ENCODE data around the gene JARID2.
A peak's percentile ranks its signal among the peaks of the same experiment; 100 is the strongest.

The JARID2 gene

GRCh38 chr6:15361197-15361596 is 115.3 kb downstream of the JARID2 start:
- no peak for DNase-seq

- no peak for DNase-seq
Measured at GRCh38 chr6:15362274-15363160, 116.6 kb downstream of the JARID2 start.

- no peak for DNase-seq
Measured at GRCh38 chr6:15363164-15363522, 117.3 kb downstream of the JARID2 start.

GRCh38 chr6:15363523-15364400 is 117.9 kb downstream of the JARID2 start:
- DNase-seq = no peak

GRCh38 chr6:15364401-15365037 is 118.7 kb downstream of the JARID2 start:
- no peak for DNase-seq

- peak; percentile 27 for DNase-seq
Measured at GRCh38 chr6:15365273-15365687, 119.4 kb downstream of the JARID2 start.

GRCh38 chr6:15366003-15366535 is 120.2 kb downstream of the JARID2 start:
- no peak for DNase-seq

- DNase-seq = no peak
Measured at GRCh38 chr6:15366879-15367278, 121.0 kb downstream of the JARID2 start.

GRCh38 chr6:15368186-15368585 is 122.3 kb downstream of the JARID2 start:
- DNase-seq = no peak

- DNase-seq = no peak
Measured at GRCh38 chr6:15368873-15369272, 123.0 kb downstream of the JARID2 start.

GRCh38 chr6:15369838-15370237 is 124.0 kb downstream of the JARID2 start:
- DNase-seq = no peak

- DNase-seq = no peak
Measured at GRCh38 chr6:15370733-15371671, 125.1 kb downstream of the JARID2 start.

- DNase-seq = no peak
Measured at GRCh38 chr6:15372932-15373331, 127.1 kb downstream of the JARID2 start.

- no peak for DNase-seq
Measured at GRCh38 chr6:15374119-15374518, 128.2 kb downstream of the JARID2 start.

GRCh38 chr6:15375018-15375417 is 129.1 kb downstream of the JARID2 start:
- no peak for DNase-seq

GRCh38 chr6:15375638-15376290 is 129.9 kb downstream of the JARID2 start:
- DNase-seq = no peak

- no peak for DNase-seq
Measured at GRCh38 chr6:15376900-15377487, 131.1 kb downstream of the JARID2 start.

GRCh38 chr6:15378272-15378671 is 132.4 kb downstream of the JARID2 start:
- no peak for DNase-seq

- no peak for DNase-seq
Measured at GRCh38 chr6:15378866-15379265, 133.0 kb downstream of the JARID2 start.

GRCh38 chr6:15380351-15380750 is 134.5 kb downstream of the JARID2 start:
- no peak for DNase-seq

- DNase-seq = no peak
Measured at GRCh38 chr6:15382089-15382488, 136.2 kb downstream of the JARID2 start.
